OCI-LY3 (cell line): ENCODE results near the gene USP17L27.
"Not testable (repeated sequence)": the region's sequence is repeated elsewhere in the genome, so short reads cannot be mapped to it uniquely, and the experiment has no call there.

Experiments
- H2AFZ ChIP-seq: fragments of 200-600, 300-600 bp; shearing (Covaris generic); 2 replicates; pipeline ENCODE4 v1.6.0; 2014; ENCODE audit warnings: antibody characterized with exemption, low read depth, low read length
- H3K27ac ChIP-seq: fragments of 200-600, 300-600 bp; sonication (generic); 2 replicates; pipeline ENCODE4 v1.5.1; 2014; ENCODE audit warnings: mild to moderate bottlenecking, low read length, moderate library complexity, mixed read lengths
- H3K27me3 ChIP-seq: fragments of 200-600, 300-600 bp; sonication (generic); 2 replicates; pipeline ENCODE4 v1.6.1; 2014; ENCODE audit warnings: low read depth, low read length, mixed read lengths
- H3K36me3 ChIP-seq: fragments of 200-600, 300-600 bp; sonication (generic); replicated peaks from 2 replicates; pipeline ENCODE3; 2014; ENCODE audit warnings: low read depth, low read length, mixed read lengths
- H3K4me1 ChIP-seq: fragments of 300-600, 200-600 bp; sonication (generic); 2 replicates; pipeline ENCODE4 v1.6.1; 2014; ENCODE audit warnings: low read length, mixed read lengths
- H3K4me2 ChIP-seq: fragments of 200-600, 300-600 bp; sonication (generic); 2 replicates; pipeline ENCODE4 v1.6.1; 2014; ENCODE audit warnings: low read length, mixed read lengths
- H3K4me3 ChIP-seq: fragments of 300-600, 200-600 bp; sonication (generic); 2 replicates; pipeline ENCODE4 v1.5.1; 2014; ENCODE audit warnings: antibody characterized with exemption, mild to moderate bottlenecking, low read length, moderate library complexity
- H3K79me2 ChIP-seq: fragments of 300-600, 200-600 bp; shearing (Covaris generic); 2 replicates; pipeline ENCODE4 v1.6.1; 2014; ENCODE audit warnings: mild to moderate bottlenecking, low read length, mixed read lengths
- H3K9ac ChIP-seq: fragments of 300-600, 200-600 bp; shearing (Covaris generic); 2 replicates; pipeline ENCODE4 v1.6.0; 2014; ENCODE audit warnings: mild to moderate bottlenecking, low read length, moderate library complexity
- H3K9me3 ChIP-seq: fragments of 200-600, 300-600 bp; shearing (Covaris generic); 2 replicates; pipeline ENCODE4 v1.6.1; 2014; ENCODE audit warnings: low read length, mixed read lengths; ENCODE audit not compliant: insufficient read depth
- H4K20me1 ChIP-seq: fragments of 200-600, 300-600 bp; sonication (generic); 2 replicates; pipeline ENCODE4 v1.6.1; 2016; ENCODE audit warnings: low read length, mixed read lengths; ENCODE audit not compliant: insufficient read depth
- CTCF ChIP-seq: fragments of 200-600, 300-600 bp; sonication (generic); IDR thresholded peaks from 2 replicates; pipeline ENCODE4 v1.5.1; 2014; ENCODE audit warnings: antibody characterized with exemption, low read length, low read depth
- EZH2phosphoT487 ChIP-seq: fragments of 200-600 bp; shearing (Covaris generic); IDR thresholded peaks from 2 replicates; pipeline ENCODE4 v1.6.1; 2018; ENCODE audit warnings: antibody characterized with exemption, mixed run types, low read depth

Gene USP17L27

GRCh38 chr4:9379881-9380280 lies 35.9 kb downstream of the USP17L27 start:
- H3K4me3 ChIP-seq, H3K27me3 ChIP-seq, H3K9ac ChIP-seq, H4K20me1 ChIP-seq, H3K4me2 ChIP-seq, H3K27ac ChIP-seq, H3K79me2 ChIP-seq, H3K9me3 ChIP-seq, H3K36me3 ChIP-seq, H2AFZ ChIP-seq, H3K4me1 ChIP-seq: not testable (repeated sequence)

- not testable (repeated sequence) for H3K9ac ChIP-seq, H3K9me3 ChIP-seq, H2AFZ ChIP-seq, H3K4me3 ChIP-seq, H3K4me1 ChIP-seq, H3K4me2 ChIP-seq, H3K79me2 ChIP-seq, H3K27me3 ChIP-seq, H3K36me3 ChIP-seq, H3K27ac ChIP-seq, H4K20me1 ChIP-seq
- peak; percentile 11; the same call in 1 of the 2 replicates for TF ChIP-seq CTCF
Observed at GRCh38 chr4:9381012-9381534, 37.1 kb downstream of the USP17L27 start.

- TF ChIP-seq EZH2phosphoT487 = no peak
- no peaks in the 10 kb centered on the region for H3K27me3 ChIP-seq
- no peaks in the 10 kb centered on the region for H3K36me3 ChIP-seq
- no peaks in the 10 kb centered on the region for H3K4me1 ChIP-seq
- no peak overlapping the region for H2AFZ ChIP-seq
- H3K79me2 ChIP-seq = no peaks in the 10 kb centered on the region
- H3K9me3 ChIP-seq = no peaks in the 10 kb centered on the region
- H3K27ac ChIP-seq = no peak overlapping the region
- no peak overlapping the region for H3K9ac ChIP-seq
- H3K4me2 ChIP-seq = no peak overlapping the region
- H3K4me3 ChIP-seq = no peak overlapping the region
- no peaks in the 10 kb centered on the region for H4K20me1 ChIP-seq
Observed at GRCh38 chr4:9384126-9384525, 40.2 kb downstream of the USP17L27 start.

- H3K27me3 ChIP-seq, H3K4me3 ChIP-seq, H4K20me1 ChIP-seq, H2AFZ ChIP-seq, H3K27ac ChIP-seq, H3K9ac ChIP-seq, H3K4me1 ChIP-seq, H3K79me2 ChIP-seq, H3K4me2 ChIP-seq, H3K9me3 ChIP-seq, H3K36me3 ChIP-seq: not testable (repeated sequence)
Observed at GRCh38 chr4:9389001-9389400, 45.1 kb downstream of the USP17L27 start.
